Activated naive CD8-positive, alpha-beta T cell (primary cell): Measurements from ENCODE around the gene CSTPP1.
"Not testable (repeated sequence)": the region's sequence is repeated elsewhere in the genome, so short reads cannot be mapped to it uniquely, and the experiment has no call there.

Source experiments
- H3K27ac Mint-ChIP-seq: one replicate; pipeline ENCODE4 v1.8.0; 2021; ENCODE audit warnings: mixed read lengths
- H3K27me3 Mint-ChIP-seq: one replicate; pipeline ENCODE4 v1.8.0; 2021; ENCODE audit warnings: mixed read lengths
- H3K36me3 Mint-ChIP-seq: one replicate; pipeline ENCODE4 v1.8.0; 2021; ENCODE audit warnings: mixed read lengths
- H3K4me1 Mint-ChIP-seq: one replicate; pipeline ENCODE4 v1.8.0; 2021; ENCODE audit warnings: low read depth, mixed read lengths
- H3K4me3 Mint-ChIP-seq: one replicate; pipeline ENCODE4 v1.8.0; 2021; ENCODE audit warnings: mild to moderate bottlenecking, mixed read lengths
- H3K9me3 Mint-ChIP-seq: one replicate; pipeline ENCODE4 v1.8.0; 2021; ENCODE audit warnings: low read depth, mixed read lengths

The CSTPP1 gene

DNA sequence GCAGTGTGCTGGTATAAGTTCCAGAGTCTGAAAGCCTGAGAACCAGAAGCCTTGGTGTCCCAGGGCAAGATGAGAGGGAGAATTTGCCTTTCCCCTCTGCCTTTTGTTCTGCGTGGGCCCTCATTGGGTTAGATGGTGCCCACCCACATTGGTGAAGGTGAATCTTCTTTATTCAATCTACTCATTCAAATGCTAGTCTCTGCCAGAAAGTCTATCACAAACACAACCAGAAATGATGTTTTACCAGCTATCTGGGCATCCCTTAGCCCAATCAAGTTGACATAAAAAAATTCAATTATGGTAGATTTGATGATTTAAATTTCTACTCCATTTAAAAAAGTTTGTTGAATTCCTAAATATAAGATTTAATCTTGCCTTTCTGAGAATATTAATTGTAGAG is 22.2 kb downstream of the CSTPP1 start:
- no peak overlapping the region for H3K4me3 Mint-ChIP-seq
- no peaks in the 10 kb centered on the region for H3K27me3 Mint-ChIP-seq
- H3K36me3 Mint-ChIP-seq, result peaks cover 36% of the 10 kb centered on the region
- no peaks in the 10 kb centered on the region for H3K4me1 Mint-ChIP-seq
- H3K27ac Mint-ChIP-seq, result no peak overlapping the region
- peaks cover 11% of the 10 kb centered on the region for H3K9me3 Mint-ChIP-seq

DNA sequence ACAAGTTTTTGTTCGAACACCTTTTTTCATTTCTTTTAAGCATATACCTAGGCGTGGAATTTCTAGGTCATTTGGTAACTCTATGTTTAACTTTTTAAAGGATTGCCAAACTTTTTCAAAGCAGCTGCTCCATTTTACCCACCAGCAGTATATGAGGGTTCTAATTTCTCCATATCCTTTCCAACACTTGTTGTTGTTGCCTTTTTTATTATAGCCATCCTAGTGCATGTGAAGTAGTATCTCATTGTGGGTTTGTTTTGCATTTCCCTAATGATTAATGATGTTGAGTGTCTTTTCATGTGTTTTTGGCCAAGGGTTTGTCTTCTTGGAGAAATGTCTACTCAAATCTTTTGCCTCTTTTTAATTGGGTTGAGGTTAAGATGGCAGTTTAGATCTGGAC is 24.5 kb downstream of the CSTPP1 start:
- H3K27ac Mint-ChIP-seq, result no peak overlapping the region
- no peaks in the 10 kb centered on the region for H3K27me3 Mint-ChIP-seq
- peaks cover 11% of the 10 kb centered on the region for H3K9me3 Mint-ChIP-seq
- no peak overlapping the region for H3K4me3 Mint-ChIP-seq
- no peaks in the 10 kb centered on the region for H3K4me1 Mint-ChIP-seq
- peaks cover 39% of the 10 kb centered on the region for H3K36me3 Mint-ChIP-seq

GRCh38 chr11:46961886-46962285 is 25.3 kb downstream of the CSTPP1 start:
- peaks cover 39% of the 10 kb centered on the region for H3K36me3 Mint-ChIP-seq

GRCh38 chr11:46963844-46964243 is 27.3 kb downstream of the CSTPP1 start:
- H3K27me3 Mint-ChIP-seq, result no peaks in the 10 kb centered on the region
- H3K4me1 Mint-ChIP-seq, result no peaks in the 10 kb centered on the region
- H3K36me3 Mint-ChIP-seq, result peaks cover 28% of the 10 kb centered on the region
- peaks cover 7% of the 10 kb centered on the region for H3K9me3 Mint-ChIP-seq
- no peak overlapping the region for H3K27ac Mint-ChIP-seq
- H3K4me3 Mint-ChIP-seq, result no peak overlapping the region

More at GRCh38 chr11:46961886-46962285, 25.3 kb downstream of the CSTPP1 start:
- H3K4me1 Mint-ChIP-seq, H3K27me3 Mint-ChIP-seq, H3K27ac Mint-ChIP-seq, H3K4me3 Mint-ChIP-seq: not testable (repeated sequence)
- H3K9me3 Mint-ChIP-seq, result peaks cover 11% of the 10 kb centered on the region

DNA sequence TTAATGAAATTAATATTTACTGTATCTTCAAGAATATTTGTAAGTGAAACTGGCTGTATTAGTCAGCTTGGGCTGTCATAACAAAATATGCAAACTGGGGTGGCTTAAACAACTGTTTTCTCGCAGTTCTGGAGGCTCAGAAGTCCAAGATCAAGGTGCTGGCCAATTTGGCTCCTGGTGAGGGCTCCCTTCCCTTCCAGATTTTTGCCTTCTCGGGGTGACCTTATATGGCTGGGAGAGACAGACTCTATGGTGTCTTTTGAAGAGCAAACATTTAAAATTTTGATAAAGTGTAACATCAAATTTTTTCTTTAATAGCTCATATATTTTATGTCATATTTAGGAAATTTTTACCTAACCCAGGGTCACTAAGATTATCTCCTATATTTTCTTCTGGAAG is 30.2 kb downstream of the CSTPP1 start:
- H3K4me3 Mint-ChIP-seq, result no peak overlapping the region
- peaks cover 11% of the 10 kb centered on the region for H3K36me3 Mint-ChIP-seq
- no peaks in the 10 kb centered on the region for H3K27me3 Mint-ChIP-seq
- no peaks in the 10 kb centered on the region for H3K4me1 Mint-ChIP-seq
- H3K27ac Mint-ChIP-seq, result no peak overlapping the region
- H3K9me3 Mint-ChIP-seq, result no peaks in the 10 kb centered on the region

- no peaks in the 10 kb centered on the region for H3K27me3 Mint-ChIP-seq
- peaks cover 9% of the 10 kb centered on the region for H3K36me3 Mint-ChIP-seq
- no peak overlapping the region for H3K27ac Mint-ChIP-seq
- no peaks in the 10 kb centered on the region for H3K9me3 Mint-ChIP-seq
- no peaks in the 10 kb centered on the region for H3K4me1 Mint-ChIP-seq
- H3K4me3 Mint-ChIP-seq, result no peak overlapping the region
Observed at GRCh38 chr11:46967962-46968361, 31.4 kb downstream of the CSTPP1 start.

- Mint-ChIP-seq H3K36me3 (peaks cover 9% of the 10 kb centered on the region), H3K4me3 (no peak overlapping the region), H3K27ac (no peak overlapping the region), H3K9me3 (no peaks in the 10 kb centered on the region), H3K4me1 (no peaks in the 10 kb centered on the region), H3K27me3 (no peaks in the 10 kb centered on the region)
Observed at GRCh38 chr11:46969379-46969778, 32.8 kb downstream of the CSTPP1 start.

DNA sequence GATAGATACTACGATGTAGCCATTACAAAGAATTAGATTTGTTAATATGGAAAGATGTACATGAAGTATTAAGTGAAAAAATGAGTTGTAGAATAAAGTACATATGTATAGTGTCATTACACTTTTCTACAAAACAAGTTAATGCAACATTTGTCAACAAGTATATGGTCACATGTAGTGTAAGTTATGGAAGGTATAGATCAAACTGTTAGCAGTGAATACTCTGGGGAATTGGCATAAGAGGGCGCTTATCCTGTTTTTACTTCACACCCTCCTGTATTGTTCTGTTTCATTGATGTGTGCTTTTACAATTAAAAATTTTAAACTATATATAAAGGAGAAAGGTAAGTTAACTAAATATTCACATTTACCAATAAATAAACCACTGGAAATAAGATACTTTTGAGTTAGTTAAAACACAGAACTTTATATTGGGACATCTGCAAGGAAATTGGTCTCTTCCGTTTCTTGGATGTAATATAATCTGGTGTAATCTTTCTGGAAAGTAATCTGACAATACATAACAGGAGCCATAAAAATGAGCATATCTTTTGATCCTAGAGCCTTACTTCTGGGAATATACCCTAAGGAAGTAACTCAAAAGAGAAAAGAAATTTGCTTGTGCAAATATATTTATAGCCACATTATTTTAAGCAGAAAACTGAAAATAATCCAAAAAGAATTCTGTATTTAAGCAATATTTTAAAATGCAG is 34.5 kb downstream of the CSTPP1 start:
- Mint-ChIP-seq H3K36me3 (peaks cover 5% of the 10 kb centered on the region), H3K27me3 (no peaks in the 10 kb centered on the region), H3K27ac (no peak overlapping the region), H3K4me3 (no peak overlapping the region), H3K9me3 (no peaks in the 10 kb centered on the region), H3K4me1 (no peaks in the 10 kb centered on the region)

DNA sequence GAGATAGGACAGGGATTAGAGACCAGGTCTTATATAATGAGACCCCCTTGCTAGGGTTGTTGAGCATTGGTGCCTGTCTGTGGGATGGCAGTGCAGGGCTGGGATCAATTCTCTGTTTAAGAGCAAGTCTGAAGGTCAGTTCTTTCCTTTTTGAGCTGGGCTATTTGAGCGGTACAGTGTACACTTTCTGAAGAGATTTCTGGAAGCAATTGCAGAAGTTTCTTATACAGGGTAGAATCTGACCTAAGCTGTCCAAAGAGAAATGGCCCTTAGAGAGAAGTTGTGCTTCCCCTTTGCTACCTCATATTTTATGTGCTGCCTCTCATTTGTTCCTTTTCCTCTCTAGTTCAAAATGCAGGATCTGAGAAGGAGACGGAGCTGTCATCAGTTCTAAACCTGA is 35.8 kb downstream of the CSTPP1 start:
- H3K27me3 Mint-ChIP-seq, result no peaks in the 10 kb centered on the region
- no peaks in the 10 kb centered on the region for H3K9me3 Mint-ChIP-seq
- no peak overlapping the region for H3K4me3 Mint-ChIP-seq
- no peaks in the 10 kb centered on the region for H3K4me1 Mint-ChIP-seq
- peaks cover 5% of the 10 kb centered on the region for H3K36me3 Mint-ChIP-seq
- H3K27ac Mint-ChIP-seq, result no peak overlapping the region

DNA sequence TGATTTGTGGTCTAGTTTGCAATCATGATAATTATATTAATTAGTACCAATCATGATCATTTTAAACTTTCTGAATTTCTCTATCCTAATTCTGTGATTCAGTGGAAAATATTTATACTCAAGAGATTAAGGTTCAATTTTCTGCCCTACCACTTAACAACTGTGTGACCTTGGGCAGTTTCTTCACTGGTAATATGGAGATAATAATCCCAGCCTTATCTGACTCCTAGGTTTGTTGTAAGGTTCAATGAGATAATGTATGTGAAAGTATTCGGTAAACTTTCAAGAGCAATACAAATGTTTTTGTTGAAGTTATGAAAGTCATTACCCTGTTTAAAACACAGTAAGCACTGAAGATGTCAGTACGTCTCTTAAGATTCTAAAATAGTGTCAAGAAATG is 36.3 kb downstream of the CSTPP1 start:
- Mint-ChIP-seq H3K36me3 (peaks cover 5% of the 10 kb centered on the region), H3K27ac (no peak overlapping the region), H3K4me1 (no peaks in the 10 kb centered on the region), H3K9me3 (no peaks in the 10 kb centered on the region), H3K4me3 (no peak overlapping the region), H3K27me3 (no peaks in the 10 kb centered on the region)

- Mint-ChIP-seq H3K27me3 (no peaks in the 10 kb centered on the region), H3K4me1 (peaks cover 2% of the 10 kb centered on the region), H3K36me3 (peaks cover 5% of the 10 kb centered on the region), H3K27ac (no peak overlapping the region), H3K4me3 (no peak overlapping the region), H3K9me3 (no peaks in the 10 kb centered on the region)
Observed at GRCh38 chr11:46976182-46976854, 39.8 kb downstream of the CSTPP1 start.

- H3K4me1 Mint-ChIP-seq, result peaks cover 6% of the 10 kb centered on the region
- H3K27ac Mint-ChIP-seq, result no peak overlapping the region
- H3K27me3 Mint-ChIP-seq, result no peaks in the 10 kb centered on the region
- no peak overlapping the region for H3K4me3 Mint-ChIP-seq
- H3K36me3 Mint-ChIP-seq, result peaks cover 5% of the 10 kb centered on the region
- H3K9me3 Mint-ChIP-seq, result no peaks in the 10 kb centered on the region
Observed at GRCh38 chr11:46977038-46977813, 40.7 kb downstream of the CSTPP1 start.

DNA sequence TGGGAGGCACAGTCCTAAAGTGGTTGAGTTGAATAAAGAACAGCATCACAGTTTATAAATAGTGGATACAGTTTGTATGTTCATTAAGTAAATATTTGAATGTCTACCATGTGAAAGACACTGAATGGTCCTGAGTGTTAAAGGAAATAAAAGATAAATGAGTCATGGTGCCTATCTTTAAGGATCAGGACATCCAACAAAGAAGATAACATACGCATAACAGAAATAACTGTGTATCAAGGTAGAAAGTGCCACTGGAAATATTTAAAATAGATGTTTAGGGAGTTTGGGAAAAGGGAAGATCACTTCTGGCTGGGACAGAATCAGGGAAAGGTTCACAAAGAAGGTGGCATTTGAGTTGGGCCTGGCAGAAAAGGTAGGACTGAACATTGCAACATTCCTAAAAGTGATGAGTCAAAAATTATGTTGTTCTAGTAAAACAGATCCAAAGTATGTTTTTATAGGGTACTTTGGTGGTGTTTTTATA is 41.5 kb downstream of the CSTPP1 start:
- Mint-ChIP-seq H3K9me3 (no peaks in the 10 kb centered on the region), H3K4me1 (peaks cover 6% of the 10 kb centered on the region), H3K36me3 (peaks cover 3% of the 10 kb centered on the region), H3K27ac (no peak overlapping the region), H3K27me3 (no peaks in the 10 kb centered on the region), H3K4me3 (no peak overlapping the region)

- Mint-ChIP-seq H3K9me3 (no peaks in the 10 kb centered on the region), H3K27ac (no peak overlapping the region), H3K4me1 (peaks cover 6% of the 10 kb centered on the region), H3K36me3 (peaks cover 2% of the 10 kb centered on the region), H3K4me3 (no peak overlapping the region), H3K27me3 (no peaks in the 10 kb centered on the region)
Observed at GRCh38 chr11:46979358-46979757, 42.8 kb downstream of the CSTPP1 start.

- Mint-ChIP-seq H3K4me3 (no peak overlapping the region), H3K27me3 (no peaks in the 10 kb centered on the region)
Observed at GRCh38 chr11:46981436-46981835, 44.9 kb downstream of the CSTPP1 start.

More at GRCh38 chr11:46981436-46981835, 44.9 kb downstream of the CSTPP1 start:
- H3K36me3 Mint-ChIP-seq, result peaks cover 2% of the 10 kb centered on the region
- H3K9me3 Mint-ChIP-seq, result no peaks in the 10 kb centered on the region
- no peak overlapping the region for H3K27ac Mint-ChIP-seq
- peaks cover 6% of the 10 kb centered on the region for H3K4me1 Mint-ChIP-seq
